ENCODE data around the gene TP53TG3D.
"Not testable (repeated sequence)": the region's sequence is repeated elsewhere in the genome, so short reads cannot be mapped to it uniquely, and the experiment has no call there.

Gene TP53TG3D

GRCh38 chr16:32252986-32253385 lies at the start of gene TP53TG3D:
Gene TP53TG3D, plus strand, starts transcription at chr16:32253286. Its CDS starts 68 bp downstream, at chr16:32253354.
- ATAC-seq, result not testable (repeated sequence)

GRCh38 chr16:32253507-32253906 lies 421 bp downstream of the TP53TG3D start:
- not testable (repeated sequence) for ATAC-seq

GRCh38 chr16:32261526-32261925 lies 8.4 kb downstream of the TP53TG3D start:
- ATAC-seq, result not testable (repeated sequence)

GRCh38 chr16:32263552-32263951 lies 10.5 kb downstream of the TP53TG3D start:
- not testable (repeated sequence) for ATAC-seq

- ATAC-seq, result not testable (repeated sequence)
These were observed 28.8 kb downstream of the TP53TG3D start for GRCh38 chr16:32281910-32282309.

GRCh38 chr16:32283024-32283423 lies 29.9 kb downstream of the TP53TG3D start:
- ATAC-seq, result not testable (repeated sequence)

- not testable (repeated sequence) for ATAC-seq
These were observed 30.9 kb downstream of the TP53TG3D start for GRCh38 chr16:32283917-32284495.

GRCh38 chr16:32284800-32285796 lies 32.0 kb downstream of the TP53TG3D start:
- not testable (repeated sequence) for ATAC-seq

- not testable (repeated sequence) for ATAC-seq
These were observed 33.1 kb downstream of the TP53TG3D start for GRCh38 chr16:32286193-32286592.

- not testable (repeated sequence) for ATAC-seq
These were observed 34.7 kb downstream of the TP53TG3D start for GRCh38 chr16:32287743-32288142.

- not testable (repeated sequence) for ATAC-seq
These were observed 36.1 kb downstream of the TP53TG3D start for GRCh38 chr16:32289197-32289596.

- ATAC-seq, result not testable (repeated sequence)
These were observed 49.7 kb downstream of the TP53TG3D start for GRCh38 chr16:32302776-32303175.
